SK-N-SH (cell line): ENCODE measurements around the gene E2F1. TPM values are rescaled to one million over a fixed set of nuclear protein-coding genes. Genes with fewer than 3 reads are reported as not detected.

Source experiments
- CTCF ChIP-seq: fragments of 200-600 bp; sonication (generic); IDR thresholded peaks from 2 replicates; pipeline ENCODE4 v1.6.1; 2017; ENCODE audit warnings: antibody characterized with exemption, mild to moderate bottlenecking, moderate library complexity
- EP300 ChIP-seq, 2 experiments: IDR thresholded peaks; 2 replicates each; pipeline versions ENCODE4 v1.4.0 to v1.6.1; 2012; ENCODE audit warnings: borderline replicate concordance in 1 of 2, low read depth in 1 of 2, low read length in 1 of 2
- FOXJ3 ChIP-seq: sonication (generic); formaldehyde crosslinking; IDR thresholded peaks from 2 replicates; pipeline ENCODE4 v1.5.1; 2020; ENCODE audit warnings: mild to moderate bottlenecking, missing genetic modification reagents
- FOXM1 ChIP-seq: IDR thresholded peaks from 2 replicates; pipeline ENCODE4 v1.4.0; 2012; ENCODE audit warnings: low read depth, mild to moderate bottlenecking
- GABPA ChIP-seq: IDR thresholded peaks from 2 replicates; pipeline ENCODE4 v1.4.0; 2012; ENCODE audit warnings: low read depth, mild to moderate bottlenecking
- JUND ChIP-seq: IDR thresholded peaks from 2 replicates; pipeline ENCODE4 v1.4.0; 2012
- MAX ChIP-seq: IDR thresholded peaks from 2 replicates; pipeline ENCODE4 v1.4.0; 2012; ENCODE audit warnings: low read depth
- MEF2A ChIP-seq: IDR thresholded peaks from 2 replicates; pipeline ENCODE4 v1.4.0; 2012; ENCODE audit warnings: low read depth, borderline replicate concordance
- NFIC ChIP-seq: IDR thresholded peaks from 2 replicates; pipeline ENCODE4 v1.4.0; 2012; ENCODE audit warnings: borderline replicate concordance
- NRF1 ChIP-seq: IDR thresholded peaks from 2 replicates; pipeline ENCODE4 v1.6.1; 2012; ENCODE audit warnings: low read depth, mild to moderate bottlenecking, low read length
- POLR2AphosphoS5 ChIP-seq: IDR thresholded peaks from 2 replicates; pipeline ENCODE4 v1.6.1; 2012; ENCODE audit warnings: low read depth, low read length
- RAD21 ChIP-seq: IDR thresholded peaks from 2 replicates; pipeline ENCODE4 v1.6.1; 2012; ENCODE audit warnings: mild to moderate bottlenecking, low read length
- RCOR1 ChIP-seq: fragments of 150-350 bp; IDR thresholded peaks from 2 replicates; pipeline ENCODE4 v1.6.1; 2017; ENCODE audit warnings: antibody characterized with exemption, low read length
- REST ChIP-seq: IDR thresholded peaks from 2 replicates; pipeline ENCODE4 v1.6.1; 2012; ENCODE audit warnings: mild to moderate bottlenecking, low read depth, low read length, moderate library complexity
- SIN3A ChIP-seq: IDR thresholded peaks from 2 replicates; pipeline ENCODE4 v1.6.1; 2012; ENCODE audit warnings: low read depth, mild to moderate bottlenecking, low read length, moderate library complexity, borderline replicate concordance
- SMC3 ChIP-seq: IDR thresholded peaks from 2 replicates; pipeline ENCODE4 v1.6.1; 2012; ENCODE audit warnings: low read depth, low read length, improper control_type of control experiment
- TAF1 ChIP-seq: IDR thresholded peaks from 2 replicates; pipeline ENCODE4 v1.6.1; 2012; ENCODE audit warnings: low read depth, mild to moderate bottlenecking, low read length, moderate library complexity, borderline replicate concordance
- TCF12 ChIP-seq: IDR thresholded peaks from 2 replicates; pipeline ENCODE4 v1.4.0; 2012
- TEAD4 ChIP-seq: IDR thresholded peaks from 2 replicates; pipeline ENCODE4 v1.4.0; 2012; ENCODE audit warnings: mild to moderate bottlenecking, borderline replicate concordance; ENCODE audit not compliant: insufficient read depth
- USF2 ChIP-seq: fragments of 150-350 bp; IDR thresholded peaks from 2 replicates; pipeline ENCODE4 v1.6.1; 2017; ENCODE audit warnings: antibody characterized with exemption, low read length, low read depth, borderline replicate concordance
- YY1 ChIP-seq: IDR thresholded peaks from 2 replicates; pipeline ENCODE4 v1.4.0; 2012; ENCODE audit warnings: low read depth, mild to moderate bottlenecking
- ZBTB33 ChIP-seq: IDR thresholded peaks from 2 replicates; pipeline ENCODE4 v1.4.0; 2012; ENCODE audit warnings: low read depth, borderline replicate concordance
- polyA plus RNA-seq, 3 experiments: library from polyadenylated mRNA; depleted of rRNA; stranded (reverse); fragments of >200 nt; gene quantifications; 2 replicates each; pipeline ENCODE4 v1.2.3, GENCODE V29; 2012

E2F1 gene
- polyA plus RNA-seq, 1 of the 3 experiments (the other 2 are of a cell fraction), result 15.0 TPM

- TF ChIP-seq ZBTB33 (no peak), REST (no peak), MEF2A (no peak), NFIC (no peak), NRF1 (no peak), CTCF (peak; percentile 66), SMC3 (peak; percentile 79), TAF1 (no peak), RAD21 (peak; percentile 86), JUND (no peak), FOXM1 (no peak), SIN3A (no peak), MAX (peak; percentile 72; the same call in 1 of the 2 replicates), TCF12 (no peak), YY1 (no peak), POLR2AphosphoS5 (no peak), GABPA (no peak), EP300 (IDR thresholded peaks at IDR 0.05; ENCODE audit: borderline replicate concordance in 1 of 2, low read depth in 1 of 2, low read length in 1 of 2) (no peak), FOXJ3 (CRISPR knock-in tag) (no peak; the same call in 1 of the 2 replicates), USF2 (no peak), RCOR1 (0 out of 2 replicates have a peak, but pooled peaks have one; percentile 10), TEAD4 (no peak)
Measured at GRCh38 chr20:33667676-33668465, 18.3 kb downstream of the E2F1 start (continued).
